H9 (cell line): ENCODE results near the gene ARHGAP24. TPM values are rescaled to one million over a fixed set of nuclear protein-coding genes. Genes with fewer than 3 reads are reported as not detected.

Experiments used
- DNase-seq: peaks from one replicate; pipeline ENCODE4 v3.0.0-alpha.2; 2017
- H2AFZ ChIP-seq: one replicate; pipeline ENCODE4 v1.6.1; 2013; ENCODE audit warnings: mild to moderate bottlenecking, low read length, control low read depth, moderate library complexity
- H2AK5ac ChIP-seq: 2 replicates; pipeline ENCODE4 v1.6.1; 2013; ENCODE audit warnings: low read length, control low read depth, mixed read lengths; ENCODE audit not compliant: insufficient read length
- H2BK120ac ChIP-seq: one replicate; pipeline ENCODE4 v1.6.1; 2013; ENCODE audit warnings: low read depth, mild to moderate bottlenecking, low read length, control low read depth, inconsistent platforms; ENCODE audit not compliant: poor library complexity, severe bottlenecking
- H2BK12ac ChIP-seq: 2 replicates; pipeline ENCODE4 v1.6.1; 2013; ENCODE audit warnings: low read length, control low read depth, mixed read lengths, low read depth; ENCODE audit not compliant: insufficient read length
- H2BK15ac ChIP-seq: 2 replicates; pipeline ENCODE4 v1.6.1; 2013; ENCODE audit warnings: low read depth, low read length, control low read depth
- H2BK20ac ChIP-seq: one replicate; pipeline ENCODE4 v1.6.1; 2013; ENCODE audit warnings: low read depth, mild to moderate bottlenecking, low read length, control low read depth, inconsistent platforms; ENCODE audit not compliant: poor library complexity, severe bottlenecking
- H2BK5ac ChIP-seq: 2 replicates; pipeline ENCODE4 v1.6.1; 2013; ENCODE audit warnings: low read length, control low read depth, mixed read lengths; ENCODE audit not compliant: insufficient read length
- H3K14ac ChIP-seq: 2 replicates; pipeline ENCODE4 v1.6.1; 2013; ENCODE audit warnings: low read length, control low read depth; ENCODE audit not compliant: insufficient read depth
- H3K18ac ChIP-seq: 2 replicates; pipeline ENCODE4 v1.6.1; 2013; ENCODE audit warnings: low read depth, mild to moderate bottlenecking, mixed read lengths, low read length, control low read depth; ENCODE audit not compliant: insufficient read length
- H3K23ac ChIP-seq: 2 replicates; pipeline ENCODE4 v1.6.1; 2013; ENCODE audit warnings: low read length, control low read depth, mixed read lengths, low read depth; ENCODE audit not compliant: insufficient read length
- H3K23me2 ChIP-seq: 2 replicates; pipeline ENCODE4 v1.6.1; 2013; ENCODE audit warnings: low read depth, mild to moderate bottlenecking, mixed read lengths, low read length, control low read depth; ENCODE audit not compliant: insufficient read length, poor library complexity, severe bottlenecking
- H3K27ac ChIP-seq: 2 replicates; pipeline ENCODE4 v1.5.1; 2013; ENCODE audit warnings: low read length, control low read depth, mixed read lengths, low read depth; ENCODE audit not compliant: insufficient read length
- H3K27me3 ChIP-seq: 2 replicates; pipeline ENCODE4 v1.6.1; 2013; ENCODE audit warnings: low read length, control low read depth, inconsistent platforms; ENCODE audit not compliant: insufficient read depth
- H3K4ac ChIP-seq: 2 replicates; pipeline ENCODE4 v1.6.1; 2013; ENCODE audit warnings: low read depth, mild to moderate bottlenecking, control low read depth, inconsistent platforms, low read length, moderate library complexity
- H3K4me1 ChIP-seq: 2 replicates; pipeline ENCODE4 v1.6.1; 2013; ENCODE audit warnings: low read length, control low read depth, inconsistent platforms; ENCODE audit not compliant: insufficient read depth
- H3K4me2 ChIP-seq: 2 replicates; pipeline ENCODE4 v1.6.1; 2013; ENCODE audit warnings: low read length, control low read depth, mixed read lengths; ENCODE audit not compliant: insufficient read length, insufficient read depth
- H3K56ac ChIP-seq: 2 replicates; pipeline ENCODE4 v1.6.1; 2013; ENCODE audit warnings: low read depth, mild to moderate bottlenecking, mixed read lengths, low read length, control low read depth; ENCODE audit not compliant: insufficient read length
- H3K79me1 ChIP-seq: 2 replicates; pipeline ENCODE4 v1.6.1; 2013; ENCODE audit warnings: low read depth, mild to moderate bottlenecking, moderate library complexity, low read length, control low read depth, inconsistent platforms; ENCODE audit not compliant: insufficient read depth, poor library complexity, severe bottlenecking
- H3K79me2 ChIP-seq: 2 replicates; pipeline ENCODE4 v1.6.1; 2013; ENCODE audit warnings: low read length, control low read depth, inconsistent platforms; ENCODE audit not compliant: insufficient read depth
- H3K9ac ChIP-seq: 2 replicates; pipeline ENCODE4 v1.6.1; 2013; ENCODE audit warnings: low read length, control low read depth, mixed read lengths; ENCODE audit not compliant: insufficient read length; ENCODE audit errors: extremely low read depth
- H3K9me3 ChIP-seq: one replicate; pipeline ENCODE4 v1.6.1; 2013; ENCODE audit warnings: low read depth, low read length, inconsistent platforms; ENCODE audit not compliant: control insufficient read depth
- H3T11ph ChIP-seq: one replicate; pipeline ENCODE4 v1.6.1; 2013; ENCODE audit warnings: mild to moderate bottlenecking, low read length, control low read depth, inconsistent platforms
- H4K20me1 ChIP-seq: one replicate; pipeline ENCODE4 v1.6.1; 2013; ENCODE audit not compliant: control insufficient read depth, insufficient read length, insufficient read depth
- H4K5ac ChIP-seq: 2 replicates; pipeline ENCODE4 v1.6.1; 2013; ENCODE audit warnings: low read depth, mild to moderate bottlenecking, mixed read lengths, low read length, control low read depth; ENCODE audit not compliant: insufficient read length
- H4K8ac ChIP-seq: replicated peaks from 2 replicates; pipeline ENCODE4 v1.6.1; 2013; ENCODE audit warnings: low read length, control low read depth, mixed read lengths, low read depth; ENCODE audit not compliant: insufficient read length
- H4K91ac ChIP-seq: 2 replicates; pipeline ENCODE4 v1.6.1; 2013; ENCODE audit warnings: low read depth, mild to moderate bottlenecking, moderate library complexity, mixed read lengths, low read length, control low read depth; ENCODE audit not compliant: insufficient read length
- H3K27ac Mint-ChIP-seq, 3 experiments: 2 replicates in 2 of 3; 3 replicates in 1 of 3; pipeline ENCODE4 v1.8.0; 2020 to 2021; ENCODE audit warnings: mixed read lengths in 3 of 3, mild to moderate bottlenecking in 1 of 3, moderate library complexity in 1 of 3
- H3K27me3 Mint-ChIP-seq: 2 replicates; pipeline ENCODE4 v1.8.0; 2021; ENCODE audit warnings: low read depth, mild to moderate bottlenecking, moderate library complexity, mixed read lengths
- H3K36me3 Mint-ChIP-seq, 3 experiments: 2 replicates in 2 of 3; 3 replicates in 1 of 3; pipeline ENCODE4 v1.8.0; 2020 to 2021; ENCODE audit warnings: low read depth in 3 of 3, mixed read lengths in 3 of 3; ENCODE audit not compliant: insufficient read depth in 1 of 3
- H3K4me1 Mint-ChIP-seq, 2 experiments: 2 replicates each; pipeline ENCODE4 v1.8.0; 2020; ENCODE audit warnings: mixed read lengths in 2 of 2
- H3K4me3 Mint-ChIP-seq, 2 experiments: 2 replicates in 1 of 2; 3 replicates in 1 of 2; pipeline ENCODE4 v1.8.0; 2020 to 2021; ENCODE audit warnings: mild to moderate bottlenecking in 2 of 2, mixed read lengths in 2 of 2, moderate library complexity in 1 of 2
- H3K9me3 Mint-ChIP-seq, 2 experiments: 2 replicates in 1 of 2; 3 replicates in 1 of 2; pipeline ENCODE4 v1.8.0; 2020; ENCODE audit warnings: mild to moderate bottlenecking in 2 of 2, mixed read lengths in 2 of 2, moderate library complexity in 1 of 2
- WGBS: extraction: QIAGEN DNeasy Blood & Tissue Kit; methylation state at CpG from one replicate; pipeline ENCODE4 v1.1.7; 2013; ENCODE audit warnings: missing lambda C conversion rate, low lambda C conversion rate, mixed read lengths; ENCODE audit not compliant: insufficient read length; ENCODE audit errors: extremely low coverage; 5-methylcytosine and 5-hydroxymethylcytosine counted together
- total RNA-seq: library from RNA; stranded (reverse); gene quantifications from 2 replicates; pipeline ENCODE4 v1.2.1, GENCODE V29; 2021
- TF ChIP-seq, protein P1 (sequence below): fragments of 200-600 bp; sonication (generic); conservative IDR thresholded peaks from 3 replicates; pipeline ENCODE4 v1.8.0; 2021; ENCODE audit warnings: antibody characterized with exemption, mild to moderate bottlenecking

Gene ARHGAP24
- total RNA-seq, 1 experiment from 2014 or later: 0.37 TPM

DNA sequence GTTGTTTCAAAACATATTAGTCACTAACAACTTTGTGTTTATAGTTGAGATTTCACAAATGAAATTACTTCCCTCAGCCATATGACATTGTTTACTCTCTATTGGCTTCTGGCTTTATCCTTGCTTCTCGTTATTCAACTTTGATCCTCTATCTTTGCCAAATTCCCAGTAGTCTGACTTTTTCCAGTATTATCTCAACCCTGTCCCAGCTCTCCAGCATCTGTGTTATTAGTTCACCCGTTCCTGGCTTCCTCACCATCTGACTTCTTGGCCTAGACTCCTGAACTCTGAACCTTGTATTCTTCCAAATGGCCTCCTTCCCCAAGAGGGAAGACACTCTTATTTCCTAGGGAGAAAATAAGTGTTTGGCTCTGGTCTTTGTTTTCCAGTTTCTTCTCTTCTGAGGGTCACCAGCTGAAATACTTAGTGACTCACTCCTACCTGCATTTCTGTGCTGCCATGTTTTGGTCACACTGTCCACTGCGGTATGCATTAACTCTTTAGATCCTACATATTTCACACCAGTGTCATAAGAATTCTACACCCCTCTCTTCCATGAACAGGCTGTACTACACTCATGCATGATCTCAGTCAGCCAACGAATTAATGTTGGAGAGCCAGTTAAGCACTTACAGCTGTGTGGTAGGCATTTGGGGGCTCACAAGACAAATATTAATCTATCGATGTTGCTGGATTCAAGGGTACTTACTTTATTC is 17.0 kb upstream of the ARHGAP24 start:
- no peak overlapping the region for H2BK15ac ChIP-seq
- no peak overlapping the region for H2AFZ ChIP-seq
- Mint-ChIP-seq H3K36me3 (no peaks in the 10 kb centered on the region), H3K4me1 (peaks cover 0 to 3% of the 10 kb centered on the region in 2 experiments; a peak in 1 of 4 replicates), H3K9me3 (peaks cover 2 to 5% of the 10 kb centered on the region in 2 experiments; a peak in 2 of 5 replicates), H3K27ac (peak overlapping the region in 1 of 3 experiments; percentile 27; a peak in 1 of 7 replicates), H3K4me3 (no peak overlapping the region), H3K27me3 (peaks cover 2% of the 10 kb centered on the region; the same call in 1 of the 2 replicates)
- H3K79me1 ChIP-seq: no peaks in the 10 kb centered on the region
- H3K18ac ChIP-seq: no peak overlapping the region
- no peak for DNase-seq
- no peaks in the 10 kb centered on the region for H3K79me2 ChIP-seq
- no peak overlapping the region for H3K4ac ChIP-seq
- H2BK120ac ChIP-seq: no peak overlapping the region
- no peak overlapping the region for H4K91ac ChIP-seq
- no peak overlapping the region for H3T11ph ChIP-seq
- H3K27me3 ChIP-seq: no peaks in the 10 kb centered on the region
- H3K23ac ChIP-seq: no peak overlapping the region
- no peaks in the 10 kb centered on the region for H3K4me1 ChIP-seq
- no peak overlapping the region for H2BK5ac ChIP-seq
- H2BK12ac ChIP-seq: no peak overlapping the region
- no peak overlapping the region for H3K14ac ChIP-seq
- H3K9me3 ChIP-seq: no peaks in the 10 kb centered on the region
- no peak overlapping the region for H3K56ac ChIP-seq
- H4K5ac ChIP-seq: no peak overlapping the region
- no peak overlapping the region for H3K27ac ChIP-seq
- no peak overlapping the region for H4K8ac ChIP-seq
- no peak overlapping the region for H3K4me2 ChIP-seq
- no peak overlapping the region for H3K9ac ChIP-seq
- no peak overlapping the region for H2BK20ac ChIP-seq
- WGBS: no CpG with 5 or more reads among the region's 5 CpGs
- no peaks in the 10 kb centered on the region for H3K23me2 ChIP-seq
- no peaks in the 10 kb centered on the region for H4K20me1 ChIP-seq
- no peak overlapping the region for H2AK5ac ChIP-seq
- TF ChIP-seq, protein P1, sequence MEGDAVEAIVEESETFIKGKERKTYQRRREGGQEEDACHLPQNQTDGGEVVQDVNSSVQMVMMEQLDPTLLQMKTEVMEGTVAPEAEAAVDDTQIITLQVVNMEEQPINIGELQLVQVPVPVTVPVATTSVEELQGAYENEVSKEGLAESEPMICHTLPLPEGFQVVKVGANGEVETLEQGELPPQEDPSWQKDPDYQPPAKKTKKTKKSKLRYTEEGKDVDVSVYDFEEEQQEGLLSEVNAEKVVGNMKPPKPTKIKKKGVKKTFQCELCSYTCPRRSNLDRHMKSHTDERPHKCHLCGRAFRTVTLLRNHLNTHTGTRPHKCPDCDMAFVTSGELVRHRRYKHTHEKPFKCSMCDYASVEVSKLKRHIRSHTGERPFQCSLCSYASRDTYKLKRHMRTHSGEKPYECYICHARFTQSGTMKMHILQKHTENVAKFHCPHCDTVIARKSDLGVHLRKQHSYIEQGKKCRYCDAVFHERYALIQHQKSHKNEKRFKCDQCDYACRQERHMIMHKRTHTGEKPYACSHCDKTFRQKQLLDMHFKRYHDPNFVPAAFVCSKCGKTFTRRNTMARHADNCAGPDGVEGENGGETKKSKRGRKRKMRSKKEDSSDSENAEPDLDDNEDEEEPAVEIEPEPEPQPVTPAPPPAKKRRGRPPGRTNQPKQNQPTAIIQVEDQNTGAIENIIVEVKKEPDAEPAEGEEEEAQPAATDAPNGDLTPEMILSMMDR: no peak
